Activated CD4-positive, CD25-positive, alpha-beta regulatory T cell treated with anti-CD3 and anti-CD28 coated beads, Interleukin-2, amount 50 U/mL, for 72 hours (primary cell): ENCODE measurements around the gene PCNT.

ENCODE experiments used
- DNase-seq: peaks from one replicate; pipeline ENCODE4 v3.0.0; 2021

PCNT gene

DNA sequence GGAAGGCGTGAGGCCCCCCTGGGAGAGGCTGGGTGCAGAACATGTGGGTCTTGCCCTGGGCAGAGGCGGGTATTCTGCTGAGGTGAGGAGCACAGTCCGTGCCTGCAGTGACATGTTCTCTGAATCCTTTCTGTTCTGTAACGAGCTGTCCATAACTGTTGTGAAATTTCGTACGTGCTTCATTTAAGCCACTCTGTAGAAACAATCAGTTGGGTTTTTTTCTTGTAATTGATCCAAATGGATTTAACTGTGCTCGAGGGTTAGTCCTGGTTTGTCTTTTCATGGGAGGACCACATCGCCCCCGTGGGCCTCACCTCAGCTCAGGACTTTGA lies 89.4 kb downstream of the PCNT start:
- no peak for DNase-seq

DNA sequence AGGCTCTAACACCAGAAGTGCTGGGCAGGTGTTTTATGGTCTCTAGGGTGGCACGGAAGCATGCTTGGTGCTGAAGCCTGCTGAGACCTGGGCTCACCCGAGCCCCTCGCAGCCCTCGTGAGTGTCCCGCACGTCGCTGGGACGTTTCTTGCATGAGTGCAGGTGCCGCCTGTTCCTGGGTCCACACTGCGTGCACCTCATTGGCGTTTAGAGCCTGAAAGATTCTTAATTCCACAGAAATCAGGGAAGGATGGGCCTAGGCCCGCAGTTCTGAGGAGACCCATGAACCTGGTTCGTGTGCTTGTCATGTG lies 91.0 kb downstream of the PCNT start:
- DNase-seq = no peak

DNA sequence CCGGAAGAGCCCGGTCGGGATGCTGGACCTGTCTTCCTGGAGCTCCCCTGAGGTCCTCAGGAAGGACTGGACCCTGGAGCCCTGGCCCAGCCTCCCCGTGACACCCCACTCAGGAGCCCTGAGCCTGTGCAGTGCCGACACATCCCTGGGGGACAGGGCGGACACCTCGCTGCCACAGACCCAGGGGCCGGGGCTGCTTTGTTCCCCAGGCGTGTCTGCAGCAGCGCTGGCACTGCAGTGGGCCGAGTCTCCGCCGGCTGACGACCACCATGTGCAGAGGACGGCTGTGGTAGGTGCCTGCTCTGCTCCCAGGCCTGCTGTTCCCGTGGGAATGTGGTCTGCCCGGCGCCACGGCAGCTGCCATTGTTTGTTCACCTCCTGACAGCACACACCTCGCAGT lies 92.6 kb downstream of the PCNT start:
- DNase-seq = no peak

DNA sequence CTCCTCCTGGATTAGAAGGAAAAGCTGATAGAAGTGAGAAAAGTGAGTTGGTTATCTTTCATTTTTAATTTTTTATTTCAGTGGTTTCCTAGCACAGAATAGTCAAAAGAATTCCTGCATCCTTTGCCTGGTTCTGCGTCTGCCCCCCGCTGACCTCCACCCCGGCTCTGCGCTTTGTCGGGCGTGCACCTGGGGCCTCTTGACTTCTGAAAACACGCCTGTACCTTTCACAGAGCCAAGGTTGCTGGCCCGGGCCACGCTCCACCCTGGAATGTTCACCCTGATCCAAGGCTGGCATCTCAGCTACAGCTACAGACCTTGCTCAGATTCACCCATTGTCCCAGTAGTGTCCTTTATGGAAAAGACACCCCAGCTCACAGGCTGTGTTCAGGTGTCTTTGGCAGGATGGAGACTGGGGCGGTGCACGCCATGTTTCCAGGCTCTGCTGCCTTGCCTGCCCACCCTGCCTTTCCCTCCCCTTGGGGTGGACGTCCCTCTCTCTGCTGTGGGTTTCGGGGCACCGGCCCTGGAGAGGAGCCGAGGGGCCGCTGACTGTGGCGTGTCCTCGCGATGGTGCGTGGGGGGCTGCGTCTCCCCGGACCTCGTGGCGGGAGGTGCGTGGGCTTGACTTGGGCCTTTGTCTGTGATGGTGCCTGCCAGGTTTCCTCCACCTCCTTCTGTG lies 94.5 kb downstream of the PCNT start:
- no peak for DNase-seq

DNA sequence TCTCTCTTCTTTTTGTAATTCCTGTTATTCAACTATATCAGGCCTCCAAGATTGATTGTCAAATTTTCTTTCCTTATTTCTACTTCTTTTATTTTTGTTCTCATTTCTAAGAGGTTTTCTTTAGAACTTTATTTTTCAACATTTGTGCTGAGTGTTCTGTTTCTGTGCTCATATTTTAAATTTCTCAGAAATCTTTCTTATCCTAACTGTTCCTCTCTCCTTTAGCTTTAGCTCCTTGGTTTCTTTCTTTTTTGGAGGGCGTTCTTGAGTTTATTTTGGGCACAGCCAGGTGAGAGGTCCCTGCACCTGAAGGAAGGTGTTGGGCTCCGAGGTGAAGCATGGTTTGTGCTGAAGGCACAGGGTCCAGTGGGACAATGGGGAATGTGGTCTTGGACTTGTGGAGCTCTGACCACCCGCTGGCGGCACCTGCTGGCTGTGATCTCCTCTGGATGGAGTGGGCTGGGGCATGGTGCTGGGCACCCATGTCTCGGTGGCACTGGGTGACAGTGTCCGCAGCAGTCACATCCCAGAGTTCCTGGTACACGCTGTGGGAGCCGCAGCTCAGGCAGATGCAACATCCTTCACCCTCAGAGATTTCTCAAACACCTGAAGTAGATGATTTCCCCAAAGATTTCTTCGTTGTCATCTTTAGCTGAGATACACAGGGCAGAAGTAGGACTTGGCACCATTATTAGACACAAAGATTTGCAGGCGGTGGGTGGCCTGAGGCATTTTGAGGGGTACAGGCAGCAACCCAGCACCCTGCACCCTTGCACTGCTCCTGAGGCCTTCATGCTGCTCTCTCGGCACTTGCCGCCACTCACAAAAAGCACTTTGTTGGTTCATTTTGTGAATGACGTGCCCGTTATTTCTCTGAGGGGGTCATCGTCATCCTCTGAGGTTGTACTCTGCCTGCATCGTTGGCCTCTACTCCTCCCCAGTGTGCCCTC lies 96.6 kb downstream of the PCNT start:
- no peak for DNase-seq

DNA sequence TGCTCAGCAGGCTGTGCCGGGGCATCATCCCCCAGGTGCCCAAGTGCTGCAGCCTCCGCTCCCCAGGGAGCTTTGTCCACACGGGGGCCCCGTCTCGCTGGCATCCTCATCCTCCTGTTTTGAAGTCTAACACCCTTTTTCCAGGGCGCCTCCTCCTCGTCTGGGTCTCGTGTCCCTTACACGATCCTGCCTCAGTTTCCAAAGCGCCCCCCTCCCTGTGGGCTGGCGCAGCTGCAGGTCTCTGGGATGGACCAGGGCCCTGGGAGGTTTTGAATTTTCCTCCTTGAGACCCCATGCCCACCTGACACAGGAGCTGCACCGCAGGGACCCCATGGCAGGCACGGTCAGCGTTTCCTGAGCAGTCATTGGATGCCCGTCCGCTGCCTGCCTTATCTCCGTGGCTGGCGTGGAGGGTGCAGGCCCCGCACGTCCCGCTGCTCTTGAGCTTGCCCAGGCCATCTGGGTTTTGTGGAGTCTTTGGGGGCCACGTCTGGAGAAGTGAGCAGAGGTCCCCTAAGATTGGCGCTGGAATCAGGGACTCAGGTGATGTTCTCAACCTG lies 97.3 kb downstream of the PCNT start:
- DNase-seq = no peak

DNA sequence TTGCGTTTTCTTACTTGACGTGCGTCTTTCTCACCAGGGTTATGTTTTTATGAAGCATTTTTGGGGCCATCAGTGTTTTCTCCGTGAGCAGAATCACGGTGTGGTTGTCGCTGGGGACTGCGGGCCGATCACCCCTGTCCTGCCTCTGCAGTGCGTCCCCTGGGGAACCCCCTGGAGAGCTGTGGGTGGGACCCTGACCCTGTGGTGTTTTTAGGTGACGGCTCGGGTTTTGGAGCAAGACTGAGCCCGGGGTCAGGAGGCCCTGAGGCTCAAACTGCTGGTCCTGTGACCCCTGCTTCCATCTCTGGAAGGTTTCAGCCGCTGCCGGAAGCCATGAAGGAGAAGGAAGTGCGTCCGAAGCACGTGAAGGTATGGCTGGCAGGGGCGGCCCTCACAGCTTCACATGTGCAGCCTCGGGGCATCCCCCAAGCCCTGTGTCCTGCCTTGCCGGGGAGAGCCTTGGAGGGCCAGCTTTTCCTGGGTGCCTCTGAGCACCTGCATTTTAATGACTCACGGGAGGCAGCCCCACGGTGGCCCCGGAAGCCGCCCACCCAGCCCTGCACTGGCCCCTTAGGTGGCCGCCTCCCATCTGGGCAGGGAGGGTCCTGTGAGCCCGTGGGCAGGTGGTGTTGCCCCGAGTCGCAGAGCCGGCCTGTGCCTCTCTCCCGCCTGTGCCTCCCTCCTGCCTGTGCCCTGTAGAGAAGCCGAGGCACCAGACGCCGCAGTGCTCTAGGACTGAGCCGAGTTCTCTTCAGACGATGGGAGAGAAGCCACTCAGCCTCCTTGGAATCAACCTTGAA lies 98.0 kb downstream of the PCNT start:
- no peak for DNase-seq

DNA sequence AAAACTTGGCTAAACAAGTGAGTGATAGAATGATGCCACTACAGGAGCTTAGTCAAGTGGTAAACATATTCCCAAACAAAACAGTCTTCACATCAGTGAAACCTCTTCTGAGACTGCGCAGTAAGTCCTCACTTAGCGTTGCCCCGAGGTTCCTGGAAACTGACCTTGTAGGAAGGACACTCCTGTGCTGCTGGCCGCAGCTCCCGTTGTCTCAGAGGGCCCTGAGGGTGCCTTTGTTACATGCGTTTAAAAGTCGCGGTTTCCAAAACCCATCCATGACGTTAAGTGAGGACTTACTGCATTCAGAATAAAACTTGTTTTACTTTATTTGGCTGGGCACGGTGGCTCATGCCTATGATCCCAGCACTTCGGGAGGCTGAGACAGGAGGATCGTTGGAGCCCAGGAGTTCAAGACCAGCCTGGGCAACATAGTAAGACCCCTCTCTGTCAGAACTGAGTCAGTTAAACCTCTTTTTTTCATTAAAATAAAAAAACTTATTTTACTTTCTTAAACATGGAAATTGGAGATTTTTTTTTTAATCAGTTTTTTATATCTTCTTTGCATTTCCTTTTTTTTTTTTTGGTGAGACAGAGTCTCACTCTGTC lies 98.8 kb downstream of the PCNT start:
- DNase-seq = no peak

DNA sequence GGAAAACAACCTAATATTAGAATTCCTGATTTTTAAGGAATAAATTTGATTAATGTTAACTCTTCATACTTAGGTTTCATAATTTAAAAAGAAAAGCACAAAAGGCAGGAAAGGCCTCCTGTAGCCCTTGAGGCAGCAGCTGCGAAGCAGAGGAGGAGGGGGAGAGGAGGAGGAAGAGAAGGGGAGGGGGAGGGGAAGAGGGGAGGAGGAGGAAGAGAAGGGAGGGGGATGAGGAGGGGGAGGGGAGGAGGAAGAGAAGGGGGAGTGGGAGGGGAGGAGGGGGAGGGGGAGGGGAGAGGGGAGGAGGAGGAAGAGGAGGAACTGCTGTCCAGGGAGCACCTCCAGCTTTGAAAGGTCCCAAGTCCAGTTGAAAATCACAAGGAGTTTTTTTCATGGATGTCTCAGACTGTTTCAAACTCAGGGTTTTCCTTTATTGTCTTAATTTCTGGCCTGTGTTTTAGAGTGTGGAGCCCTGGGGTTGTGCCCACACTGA lies 99.6 kb downstream of the PCNT start:
- no peak for DNase-seq

DNA sequence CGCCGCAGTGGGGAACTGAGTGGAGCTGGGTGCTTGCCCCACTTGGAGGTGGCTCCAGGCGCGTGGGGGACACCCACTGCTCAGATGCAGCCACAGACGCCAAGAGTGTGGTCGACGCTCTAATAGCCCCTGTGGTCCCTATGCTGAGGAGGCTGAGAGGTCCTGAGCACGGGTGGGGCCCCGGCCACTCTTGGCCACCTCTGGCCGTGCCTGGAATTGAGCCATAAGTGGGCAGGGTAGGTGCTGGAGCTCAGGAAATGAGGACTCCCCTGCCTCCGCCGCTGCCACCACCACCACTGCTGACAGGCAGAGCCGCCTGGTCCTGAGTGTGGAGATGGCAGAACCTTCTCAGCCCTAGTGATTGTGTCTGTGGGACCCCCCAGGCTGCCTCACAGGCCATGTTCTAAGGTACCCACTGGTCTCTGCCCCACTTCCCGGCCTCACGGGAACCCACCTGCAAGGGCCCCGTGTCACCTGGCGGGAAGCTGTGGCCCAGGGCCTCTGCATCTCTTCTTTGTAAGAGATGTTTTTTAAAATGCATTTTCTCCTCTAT lies 100.2 kb downstream of the PCNT start:
- DNase-seq = no peak

DNA sequence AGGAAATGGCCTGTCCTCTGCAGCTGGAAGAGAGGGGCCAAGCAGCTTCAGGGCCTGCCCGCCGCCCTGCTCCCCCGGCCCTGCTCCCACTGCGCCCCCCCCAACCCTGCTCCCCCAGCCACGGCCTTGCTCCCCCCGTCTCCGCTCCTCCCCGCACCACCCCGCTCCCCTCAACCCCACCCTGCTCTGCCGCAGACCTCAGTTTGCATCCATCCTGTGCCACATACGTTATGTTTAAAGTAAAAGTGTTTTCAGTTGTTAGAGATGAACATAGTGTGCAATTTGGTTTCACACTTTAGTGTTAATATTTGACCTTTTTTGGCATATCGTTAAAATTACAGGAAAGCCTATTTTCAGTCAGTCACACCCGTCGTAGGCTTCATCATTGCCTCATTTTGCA lies 100.7 kb downstream of the PCNT start:
- no peak for DNase-seq

DNA sequence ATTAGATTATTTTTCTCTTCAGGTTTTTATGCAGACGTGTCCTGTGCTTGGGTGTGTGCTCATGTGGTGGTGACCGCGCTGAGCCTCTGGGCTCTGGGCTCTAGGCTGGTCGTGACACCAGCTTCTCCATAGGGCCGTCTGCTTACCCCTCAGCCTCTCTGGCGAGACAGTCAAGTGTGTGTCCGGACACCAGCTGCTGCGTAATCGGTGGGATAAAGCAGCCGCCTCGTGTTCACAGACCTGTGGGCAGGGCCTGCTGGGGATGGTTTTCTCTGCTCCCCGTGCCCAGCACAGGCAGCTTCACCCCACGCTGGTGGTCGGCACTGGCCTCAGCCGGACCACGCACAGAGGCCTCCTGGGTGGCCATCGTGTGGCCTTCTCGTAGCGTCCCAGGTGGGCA lies 101.1 kb downstream of the PCNT start:
- DNase-seq = no peak

DNA sequence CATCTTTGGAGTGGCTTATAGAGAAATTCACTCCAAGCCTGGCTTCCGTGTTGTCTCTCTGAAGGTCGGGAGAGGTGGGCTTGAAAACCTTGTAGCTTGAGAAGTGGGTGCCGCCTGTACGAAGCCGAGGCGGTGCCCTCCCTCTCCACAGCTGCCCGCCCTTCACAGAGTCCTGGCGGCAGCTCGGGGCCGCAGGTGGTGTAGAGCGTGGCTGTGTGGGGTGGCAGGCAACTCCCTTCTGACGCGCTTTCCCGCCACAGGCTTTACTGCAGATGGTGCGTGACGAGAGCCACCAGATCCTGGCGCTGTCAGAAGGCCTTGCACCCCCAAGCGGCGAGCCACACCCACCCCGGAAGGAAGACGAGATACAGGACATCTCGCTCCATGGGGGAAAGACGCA lies 101.6 kb downstream of the PCNT start:
- DNase-seq = no peak

DNA sequence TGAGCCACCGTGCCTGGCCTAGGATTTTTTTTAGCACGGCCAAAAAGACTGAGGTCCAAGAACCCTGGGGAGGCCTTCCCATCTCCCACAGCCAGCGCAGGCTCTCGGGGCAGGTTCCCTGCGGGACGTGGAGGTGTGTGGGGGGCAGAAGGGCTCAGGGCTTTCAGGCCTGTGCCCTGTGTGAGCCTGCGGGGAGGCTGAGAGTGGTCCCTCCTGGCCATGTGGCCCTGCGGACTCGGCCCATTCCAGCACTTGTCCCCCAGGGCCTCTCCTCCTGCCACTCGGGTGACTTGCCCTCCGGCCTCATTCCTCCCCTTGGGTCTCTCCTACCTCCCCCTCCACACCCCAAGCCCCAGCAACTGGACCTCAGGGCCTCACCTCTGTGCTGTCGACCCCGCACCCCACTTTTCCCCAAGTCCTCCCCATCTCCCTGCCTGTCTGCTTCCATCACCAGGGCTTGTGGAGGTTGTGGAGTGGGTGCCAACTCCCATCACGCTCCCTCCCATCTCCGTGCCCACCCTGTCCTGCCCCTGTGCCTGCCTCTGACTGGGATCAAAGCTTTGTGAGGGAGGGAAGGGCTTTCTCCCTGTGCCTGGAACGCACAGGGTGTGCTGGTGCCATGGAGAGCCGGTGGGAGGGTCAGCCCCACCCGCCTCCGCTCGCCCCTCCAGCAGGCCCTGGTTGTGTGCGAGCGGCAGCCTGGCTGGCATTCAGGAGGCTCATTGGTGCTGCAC lies 102.5 kb downstream of the PCNT start:
- DNase-seq = no peak

DNA sequence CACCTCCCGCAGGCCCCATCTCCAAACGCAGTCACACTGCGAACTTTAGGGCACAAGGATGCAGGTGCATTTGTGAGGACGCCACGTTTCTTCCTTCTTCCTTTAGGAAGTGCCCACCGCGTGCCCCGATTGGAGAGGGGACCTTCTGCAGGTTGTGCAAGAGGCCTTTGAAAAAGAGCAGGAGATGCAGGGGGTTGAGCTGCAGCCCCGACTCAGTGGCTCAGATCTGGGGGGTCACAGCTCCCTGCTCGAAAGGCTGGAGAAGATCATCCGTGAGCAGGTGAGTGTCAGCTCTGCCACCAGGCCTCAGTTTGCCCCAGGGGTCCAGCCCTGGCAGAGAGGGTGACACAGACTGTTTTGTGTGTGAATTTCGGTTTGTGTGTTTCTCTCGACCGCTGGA lies 103.6 kb downstream of the PCNT start:
- DNase-seq = no peak

DNA sequence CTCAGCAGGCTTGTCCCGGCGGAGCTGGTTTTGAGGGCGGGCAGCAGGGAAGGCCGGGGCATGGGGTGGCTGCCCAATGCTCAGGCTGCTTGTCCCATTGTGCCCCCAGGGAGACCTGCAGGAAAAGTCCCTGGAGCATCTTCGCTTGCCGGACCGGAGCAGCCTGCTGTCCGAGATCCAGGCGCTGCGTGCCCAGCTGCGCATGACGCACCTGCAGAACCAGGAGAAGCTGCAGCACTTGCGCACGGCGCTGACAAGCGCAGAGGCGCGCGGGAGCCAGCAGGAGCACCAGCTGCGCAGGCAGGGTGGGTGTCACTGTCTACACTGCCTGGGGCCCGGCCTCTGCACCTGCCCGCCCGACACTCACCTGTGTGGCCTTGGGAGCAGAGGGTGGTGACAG lies 104.3 kb downstream of the PCNT start:
- DNase-seq = no peak

DNA sequence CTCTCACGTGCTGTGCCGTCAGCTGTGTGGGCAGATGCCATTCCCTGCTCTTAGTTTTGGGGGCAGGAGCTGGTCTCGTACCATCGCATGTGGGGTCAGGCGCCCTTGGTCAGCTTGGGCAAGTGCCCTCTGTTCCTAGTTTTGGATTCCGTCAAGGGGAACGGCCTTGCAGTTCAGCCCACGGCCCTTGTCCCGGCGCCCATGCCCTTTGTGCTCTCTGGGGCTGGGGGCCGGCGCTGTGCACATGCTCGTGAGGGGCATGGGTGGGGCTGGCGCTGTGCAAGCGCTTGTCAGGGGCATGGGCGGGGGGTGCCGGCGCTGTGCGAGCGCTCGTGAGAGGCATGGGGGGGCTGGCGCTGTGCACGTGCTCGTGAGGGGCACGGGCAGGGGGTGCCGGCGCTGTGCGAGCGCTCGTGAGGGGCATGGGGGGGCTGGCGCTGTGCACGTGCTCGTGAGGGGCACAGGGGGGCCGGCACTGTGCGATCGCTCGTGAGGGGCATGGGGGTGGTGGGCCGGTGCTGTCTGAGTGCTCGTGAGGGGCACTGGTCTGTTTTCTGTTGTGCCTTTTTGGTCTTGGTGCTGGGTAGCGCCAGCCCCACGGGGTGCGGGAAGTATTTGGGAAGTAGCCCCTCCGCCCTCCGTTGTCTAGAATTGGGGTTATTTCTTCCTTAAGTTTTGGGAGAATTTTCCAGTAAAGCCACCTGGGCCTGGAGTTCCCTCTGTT lies 105.2 kb downstream of the PCNT start:
- DNase-seq = no peak

DNA sequence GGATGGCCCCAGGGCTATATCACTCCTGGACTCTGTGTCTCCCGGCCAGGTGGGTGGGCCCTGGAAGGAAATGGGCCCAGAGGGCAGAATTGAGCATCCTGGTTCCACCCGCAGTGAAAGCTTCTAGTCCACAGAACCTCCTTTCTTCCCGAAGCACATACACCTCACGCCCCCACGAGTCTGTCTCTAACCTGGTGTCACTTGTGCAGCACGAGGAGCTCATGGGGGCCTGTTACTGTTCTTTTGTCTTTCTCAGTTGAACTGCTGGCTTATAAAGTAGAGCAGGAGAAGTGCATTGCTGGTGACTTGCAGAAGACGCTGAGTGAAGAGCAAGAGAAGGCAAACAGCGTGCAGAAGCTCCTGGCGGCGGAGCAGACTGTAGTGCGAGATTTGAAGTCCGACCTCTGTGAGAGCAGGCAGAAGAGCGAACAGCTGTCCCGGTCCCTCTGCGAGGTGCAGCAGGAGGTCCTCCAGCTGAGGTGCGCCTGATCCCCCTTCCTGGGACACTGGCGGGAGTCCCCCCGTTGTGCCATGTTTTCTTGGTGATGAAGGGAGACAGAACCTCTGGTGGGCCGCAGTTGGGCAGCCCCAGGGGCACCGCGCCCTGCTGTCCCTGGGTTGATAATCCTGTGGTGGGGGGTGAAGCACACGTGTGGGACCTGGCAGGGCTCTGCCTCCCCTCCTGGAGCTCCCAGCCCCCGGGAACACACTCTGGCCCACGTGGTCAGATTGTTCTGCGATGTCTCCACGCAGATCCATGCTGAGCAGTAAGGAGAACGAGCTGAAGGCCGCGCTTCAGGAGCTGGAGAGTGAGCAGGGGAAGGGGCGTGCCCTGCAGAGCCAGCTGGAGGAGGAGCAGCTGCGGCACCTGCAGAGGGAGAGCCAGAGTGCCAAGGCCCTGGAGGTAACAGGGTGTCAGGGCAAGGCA lies 106.1 kb downstream of the PCNT start:
- no peak for DNase-seq

DNA sequence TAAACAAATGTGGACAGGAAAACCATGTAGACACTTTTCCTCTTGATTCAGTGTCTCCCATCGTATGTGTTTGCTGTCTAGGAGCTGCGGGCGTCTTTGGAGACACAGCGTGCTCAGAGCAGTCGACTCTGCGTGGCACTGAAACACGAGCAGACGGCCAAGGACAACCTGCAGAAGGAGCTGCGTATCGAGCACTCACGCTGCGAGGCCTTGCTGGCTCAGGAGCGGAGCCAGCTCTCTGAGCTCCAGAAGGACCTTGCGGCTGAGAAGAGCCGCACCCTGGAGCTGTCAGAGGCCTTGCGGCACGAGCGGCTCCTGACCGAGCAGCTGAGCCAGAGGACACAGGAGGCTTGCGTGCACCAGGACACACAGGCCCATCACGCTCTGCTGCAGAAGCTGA lies 107.5 kb downstream of the PCNT start:
- no peak for DNase-seq

DNA sequence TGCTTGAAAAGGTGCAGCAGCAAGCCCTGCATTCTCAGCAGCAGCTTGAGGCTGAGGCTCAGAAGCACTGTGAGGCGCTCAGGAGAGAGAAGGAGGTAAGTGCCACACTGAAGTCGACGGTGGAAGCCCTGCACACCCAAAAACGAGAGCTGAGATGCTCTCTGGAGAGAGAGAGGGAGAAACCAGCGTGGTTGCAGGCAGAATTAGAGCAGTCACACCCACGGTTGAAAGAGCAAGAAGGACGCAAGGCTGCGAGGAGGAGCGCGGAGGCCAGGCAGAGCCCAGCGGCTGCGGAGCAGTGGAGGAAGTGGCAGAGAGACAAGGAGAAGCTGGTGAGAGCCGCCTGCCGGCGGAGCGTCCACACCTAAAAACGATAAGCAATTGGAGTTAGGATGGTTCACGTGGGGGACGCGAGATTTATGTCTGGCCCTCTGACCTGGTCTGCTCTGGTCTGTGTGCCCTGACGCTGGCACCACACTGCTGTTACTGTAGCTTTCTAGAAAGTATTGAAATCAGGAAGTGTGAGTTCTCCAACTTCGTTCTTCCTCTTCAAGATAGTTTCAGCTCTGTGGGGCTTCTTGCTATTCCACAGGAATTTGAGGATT lies 108.0 kb downstream of the PCNT start:
- no peak for DNase-seq
